ENCODE measurements around the gene C19orf33.

Gene C19orf33

DNA sequence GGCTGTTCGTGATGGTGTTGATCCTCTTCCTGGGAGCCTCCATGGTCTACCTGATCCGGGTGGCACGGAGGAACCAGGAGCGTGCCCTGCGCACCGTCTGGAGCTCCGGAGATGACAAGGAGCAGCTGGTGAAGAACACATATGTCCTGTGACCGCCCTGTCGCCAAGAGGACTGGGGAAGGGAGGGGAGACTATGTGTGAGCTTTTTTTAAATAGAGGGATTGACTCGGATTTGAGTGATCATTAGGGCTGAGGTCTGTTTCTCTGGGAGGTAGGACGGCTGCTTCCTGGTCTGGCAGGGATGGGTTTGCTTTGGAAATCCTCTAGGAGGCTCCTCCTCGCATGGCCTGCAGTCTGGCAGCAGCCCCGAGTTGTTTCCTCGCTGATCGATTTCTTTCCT, 12.2 kb upstream of the C19orf33 start:
- no peak for DNase-seq
- no peak overlapping the region for H3K27ac ChIP-seq
- H3K4me3 ChIP-seq (ENCODE audit: low read depth, low read length), result no peak overlapping the region
- no peak for TF ChIP-seq CTCF (IDR thresholded peaks at IDR 0.05; ENCODE audit: low read depth, low read length, missing control alignments)
- no peaks in the 10 kb centered on the region for H3K27me3 ChIP-seq (replicated peaks)
- in situ Hi-C loops (cut with HindIII; ENCODE audit: low pct_ligation_motif_present, low sequenced_read_pairs), result no loop called here
- H3K36me3 ChIP-seq (replicated peaks), result no peaks in the 10 kb centered on the region

- in situ Hi-C loops (cut with HindIII; ENCODE audit: low pct_ligation_motif_present, low sequenced_read_pairs), result no loop called here
- no peak for TF ChIP-seq CTCF (IDR thresholded peaks at IDR 0.05; ENCODE audit: low read depth, low read length, missing control alignments)
Measured at GRCh38 chr19:38293281-38293680, 10.8 kb upstream of the C19orf33 start.

DNA sequence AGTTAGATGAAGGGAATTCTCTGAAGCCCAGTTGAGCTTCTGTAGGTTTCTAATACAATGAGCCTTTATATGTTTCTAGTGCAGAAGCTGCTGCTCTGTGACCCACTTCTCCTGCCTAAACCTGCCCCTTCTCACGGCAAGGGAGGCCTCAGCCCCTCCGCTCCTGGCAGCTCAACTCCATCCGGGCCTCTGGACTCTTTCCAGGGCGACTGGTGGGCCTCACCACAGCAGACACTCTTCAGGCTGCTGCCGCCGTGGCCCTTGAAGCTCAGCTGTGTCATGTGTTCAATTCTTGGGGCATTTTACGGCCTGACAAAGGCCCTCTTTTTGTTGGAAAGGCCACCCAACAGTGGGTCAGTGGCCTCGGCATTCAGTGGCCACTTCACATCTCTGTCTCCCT, 10.0 kb upstream of the C19orf33 start:
- in situ Hi-C loops (cut with HindIII; ENCODE audit: low pct_ligation_motif_present, low sequenced_read_pairs), result no loop called here
- TF ChIP-seq CTCF (IDR thresholded peaks at IDR 0.05; ENCODE audit: low read depth, low read length, missing control alignments), result no peak
- DNase-seq, result no peak
- Histone ChIP-seq H3K27me3 (replicated peaks) (no peaks in the 10 kb centered on the region), H3K27ac (no peak overlapping the region), H3K36me3 (replicated peaks) (no peaks in the 10 kb centered on the region), H3K4me3 (ENCODE audit: low read depth, low read length) (no peak overlapping the region)

More at GRCh38 chr19:38293281-38293680, 10.8 kb upstream of the C19orf33 start:
- Histone ChIP-seq H3K4me3 (ENCODE audit: low read depth, low read length) (no peak overlapping the region), H3K27ac (no peak overlapping the region), H3K27me3 (replicated peaks) (no peaks in the 10 kb centered on the region), H3K36me3 (replicated peaks) (no peaks in the 10 kb centered on the region)
- DNase-seq, result no peak

DNA sequence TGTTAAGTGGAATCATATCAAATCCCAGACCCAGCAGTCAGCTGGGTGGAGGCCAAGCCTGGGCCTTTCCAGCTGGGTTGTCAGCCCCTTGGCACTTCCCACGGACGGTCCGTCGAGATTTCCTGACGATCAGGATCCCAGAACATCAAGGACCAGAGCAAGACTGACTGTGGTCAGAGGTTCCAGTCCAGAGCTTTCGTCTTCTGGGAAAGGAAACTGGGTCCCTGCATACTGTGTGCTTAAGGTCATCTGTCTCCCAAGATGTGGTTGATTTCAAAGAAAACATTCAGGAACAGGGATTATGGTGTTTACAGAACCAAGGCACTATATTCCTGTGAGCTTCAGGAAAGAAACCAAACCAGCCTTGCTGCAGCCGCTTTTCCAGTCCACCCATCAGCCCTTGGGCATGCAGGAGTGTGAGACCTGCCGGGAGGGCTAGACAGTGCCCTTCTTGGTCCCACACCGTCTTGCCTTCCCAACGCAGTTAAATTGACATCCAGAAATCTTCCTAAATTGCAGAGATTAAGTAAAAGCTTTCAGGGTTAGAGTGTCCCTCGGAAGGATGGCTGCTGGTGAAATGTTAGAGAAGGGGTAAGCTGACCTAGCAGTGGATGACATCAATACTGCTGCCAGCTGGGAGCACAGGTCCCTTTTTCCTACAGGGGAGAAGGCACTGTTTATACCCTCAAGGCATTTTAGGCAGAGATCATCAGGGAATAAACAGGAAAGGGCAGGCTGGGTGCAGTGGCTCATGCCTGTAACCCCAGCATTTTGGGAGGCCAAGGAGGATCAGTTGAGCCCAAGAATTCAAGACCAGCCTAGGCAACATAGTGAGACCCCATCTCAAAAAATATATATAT, 5.0 kb upstream of the C19orf33 start:
- Histone ChIP-seq H3K27me3 (replicated peaks) (no peaks in the 10 kb centered on the region), H3K36me3 (replicated peaks) (no peaks in the 10 kb centered on the region), H3K4me3 (ENCODE audit: low read depth, low read length) (no peak overlapping the region), H3K27ac (no peak overlapping the region)
- no peak for DNase-seq
- in situ Hi-C loops (cut with HindIII; ENCODE audit: low pct_ligation_motif_present, low sequenced_read_pairs), result no loop called here
- TF ChIP-seq CTCF (IDR thresholded peaks at IDR 0.05; ENCODE audit: low read depth, low read length, missing control alignments), result no peak

DNA sequence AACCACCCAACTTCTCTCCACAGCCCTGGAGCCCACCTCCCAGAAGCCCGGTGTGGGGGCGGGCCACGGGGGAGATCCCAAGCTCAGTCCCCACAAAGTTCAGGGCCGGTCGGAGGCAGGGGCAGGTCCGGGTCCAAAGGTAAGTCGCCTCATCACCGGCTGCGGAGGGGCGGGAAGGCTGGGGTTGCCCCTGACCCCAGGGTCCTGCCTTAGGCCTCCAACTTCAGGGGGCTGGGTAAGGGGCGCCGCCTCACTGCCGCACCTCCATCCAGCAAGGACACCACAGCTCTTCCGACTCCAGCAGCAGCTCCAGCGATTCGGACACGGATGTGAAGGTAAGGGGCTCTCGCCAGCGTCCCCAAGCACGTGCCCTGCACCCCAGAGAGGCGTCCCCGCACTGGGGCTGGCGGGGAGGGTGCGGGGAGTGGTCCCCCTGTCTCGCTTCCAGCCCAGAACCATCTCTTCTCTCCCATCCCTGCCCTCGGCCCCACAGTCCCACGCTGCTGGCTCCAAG, 358 bp downstream of the C19orf33 start:
- DNase-seq, result no peak
- TF ChIP-seq CTCF (IDR thresholded peaks at IDR 0.05; ENCODE audit: low read depth, low read length, missing control alignments), result no peak
- Histone ChIP-seq H3K27me3 (replicated peaks) (no peaks in the 10 kb centered on the region), H3K36me3 (replicated peaks) (peaks cover 35% of the 10 kb centered on the region), H3K4me3 (ENCODE audit: low read depth, low read length) (no peak overlapping the region), H3K27ac (no peak overlapping the region)
- in situ Hi-C loops (cut with HindIII; ENCODE audit: low pct_ligation_motif_present, low sequenced_read_pairs), result no loop called here
